Kasumi-1 (cell line): ENCODE results near the gene CAPN2.

Source experiments
- DNase-seq, 2 experiments: peaks; one replicate each; lab custom pipeline; 2025; lab: John Stamatoyannopoulos, UW

The CAPN2 gene

DNA sequence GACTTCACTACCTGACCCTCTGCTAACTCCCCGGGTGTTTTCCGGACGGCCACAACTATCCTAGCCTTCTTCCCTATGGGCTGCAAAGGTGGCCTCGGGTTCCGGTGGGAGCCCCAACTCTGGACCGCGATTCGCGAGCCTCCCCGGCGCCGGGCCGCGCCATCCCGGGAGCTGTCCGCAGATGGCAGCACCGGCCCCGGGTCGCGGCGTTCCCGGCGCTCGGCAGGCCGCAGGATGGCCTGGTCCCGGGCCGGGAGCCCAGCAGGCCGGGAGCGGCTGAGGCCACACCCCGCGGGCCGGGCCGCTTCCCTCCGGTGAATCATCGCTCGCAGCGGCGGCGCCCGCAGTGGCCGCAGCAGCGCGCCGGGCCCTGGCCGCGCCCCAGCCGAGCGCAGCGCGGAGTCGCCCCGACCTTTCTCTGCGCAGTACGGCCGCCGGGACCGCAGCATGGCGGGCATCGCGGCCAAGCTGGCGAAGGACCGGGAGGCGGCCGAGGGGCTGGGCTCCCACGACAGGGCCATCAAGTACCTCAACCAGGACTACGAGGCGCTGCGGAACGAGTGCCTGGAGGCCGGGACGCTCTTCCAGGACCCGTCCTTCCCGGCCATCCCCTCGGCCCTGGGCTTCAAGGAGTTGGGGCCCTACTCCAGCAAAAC is at the start of gene CAPN2:
Gene CAPN2, plus strand, starts transcription at position 346 of the 656 bp plus-strand sequence. Its CDS starts 102 bp downstream, at position 448.
- peak; percentile 23 to 40 for DNase-seq

GRCh38 chr1:223662943-223663342 is 49.4 kb upstream of the CAPN2 start:
- DNase-seq: peak in 1 of 2 experiments; percentile 28

GRCh38 chr1:223664106-223664505 is 48.2 kb upstream of the CAPN2 start:
- DNase-seq: no peak

DNA sequence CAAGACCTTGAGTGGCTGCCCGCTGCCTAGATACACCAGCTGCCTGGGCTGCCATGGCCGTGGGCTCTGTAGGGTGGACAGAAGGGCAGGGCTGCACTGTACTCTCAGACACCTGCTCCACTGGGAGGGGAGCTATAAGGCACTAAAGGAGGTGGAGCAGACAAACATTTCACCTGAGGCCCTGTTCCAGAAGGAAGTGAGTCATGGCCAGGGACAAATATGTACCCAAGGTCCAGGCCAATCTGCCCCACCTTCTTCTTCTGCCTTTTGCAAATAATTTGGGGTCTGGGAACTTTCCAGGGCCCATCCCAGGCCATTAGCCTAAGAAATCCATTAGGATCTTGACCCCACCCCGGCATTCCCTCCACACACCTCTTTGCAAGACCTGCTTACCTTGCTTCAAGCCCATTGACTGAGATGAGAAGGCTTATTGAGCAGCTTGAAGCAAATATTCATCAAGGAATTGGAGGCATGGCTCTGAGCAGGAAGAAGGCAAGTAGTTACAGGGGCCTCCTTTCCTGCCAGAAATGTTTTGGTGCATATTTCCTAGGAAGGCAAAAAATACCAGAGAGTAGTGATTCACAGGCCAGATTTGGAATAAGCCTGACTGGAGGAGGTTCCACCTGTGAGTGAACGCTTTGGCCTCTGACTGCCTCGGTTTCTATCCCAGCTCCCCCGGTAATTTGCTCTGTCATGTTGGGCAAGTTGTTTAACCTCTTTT is 46.6 kb upstream of the CAPN2 start, which contains the start of gene CAPN8:
Gene CAPN8, minus strand, starts transcription at position 110 of the 721 bp plus-strand sequence. Its CDS starts 55 bp downstream, at position 55.
- DNase-seq: no peak

DNA sequence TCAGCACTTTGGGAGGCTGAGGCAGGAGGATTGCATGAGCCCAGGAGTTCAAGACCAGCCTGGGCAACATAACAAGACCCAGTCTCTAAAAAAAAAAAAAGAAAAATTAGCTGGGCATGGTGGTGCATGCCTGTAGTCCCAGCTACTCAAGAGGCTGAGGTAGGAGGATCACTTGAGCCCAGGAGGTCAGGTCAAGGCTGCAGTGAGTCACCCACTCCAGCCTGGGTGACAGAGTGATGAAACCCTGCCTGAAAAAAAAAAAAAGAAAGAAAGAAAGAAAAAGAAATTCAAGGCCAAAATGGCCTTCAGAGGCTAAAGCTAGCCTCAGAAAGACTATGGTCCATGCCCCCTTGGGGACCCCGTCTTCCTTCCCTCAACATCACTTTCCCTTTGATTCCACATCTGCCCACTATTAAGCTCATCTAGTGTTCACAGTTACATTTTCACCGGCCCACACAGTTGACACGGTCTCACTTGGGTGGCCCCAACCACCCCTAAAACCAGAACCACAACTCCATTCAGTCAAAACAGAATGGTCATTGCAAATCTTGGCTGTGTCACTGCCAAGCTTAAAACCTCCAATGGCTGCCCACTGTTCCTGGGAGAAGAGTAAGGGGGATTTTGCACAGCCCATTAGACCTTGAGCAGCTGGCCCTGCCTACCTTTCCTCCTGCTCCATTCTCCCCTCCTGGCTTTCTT is 44.7 kb upstream of the CAPN2 start:
- DNase-seq: no peak

DNA sequence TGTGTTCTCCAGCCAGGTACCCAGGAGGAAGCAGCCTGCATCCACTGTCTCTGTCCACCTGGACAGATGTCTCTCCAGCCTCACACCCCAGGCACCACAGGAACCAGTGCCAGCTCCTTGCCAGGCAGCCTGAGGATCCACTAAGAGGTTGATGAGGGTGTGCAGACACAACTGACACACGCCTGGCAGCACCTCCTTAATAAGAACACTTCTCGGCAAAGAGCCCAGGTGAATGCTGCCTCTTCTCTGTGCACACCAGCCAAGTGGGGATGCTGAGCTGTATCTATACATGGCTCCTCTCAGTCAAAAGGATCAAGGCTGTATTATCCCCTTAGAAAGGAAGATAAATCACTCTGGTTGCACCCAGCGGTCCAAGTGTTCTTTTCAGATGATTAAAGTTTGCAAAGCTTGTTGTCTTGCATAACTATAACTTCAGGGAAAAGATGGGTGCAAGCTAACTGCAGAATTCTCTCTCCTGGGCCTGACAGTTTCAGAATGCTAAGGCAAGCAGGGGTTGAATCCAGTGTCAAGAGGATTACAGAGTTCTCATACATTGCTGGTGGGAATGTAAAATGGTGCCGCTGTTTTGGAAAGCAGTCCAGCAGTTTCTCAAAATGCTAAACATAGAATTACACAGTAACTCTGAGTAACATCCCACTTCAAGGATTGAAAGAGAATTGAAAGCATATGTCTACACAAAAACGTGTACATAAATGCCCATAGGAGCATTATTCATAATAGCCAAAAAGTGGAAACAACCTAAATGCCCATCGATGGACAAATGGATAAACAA is 43.1 kb upstream of the CAPN2 start:
- no peak for DNase-seq

DNA sequence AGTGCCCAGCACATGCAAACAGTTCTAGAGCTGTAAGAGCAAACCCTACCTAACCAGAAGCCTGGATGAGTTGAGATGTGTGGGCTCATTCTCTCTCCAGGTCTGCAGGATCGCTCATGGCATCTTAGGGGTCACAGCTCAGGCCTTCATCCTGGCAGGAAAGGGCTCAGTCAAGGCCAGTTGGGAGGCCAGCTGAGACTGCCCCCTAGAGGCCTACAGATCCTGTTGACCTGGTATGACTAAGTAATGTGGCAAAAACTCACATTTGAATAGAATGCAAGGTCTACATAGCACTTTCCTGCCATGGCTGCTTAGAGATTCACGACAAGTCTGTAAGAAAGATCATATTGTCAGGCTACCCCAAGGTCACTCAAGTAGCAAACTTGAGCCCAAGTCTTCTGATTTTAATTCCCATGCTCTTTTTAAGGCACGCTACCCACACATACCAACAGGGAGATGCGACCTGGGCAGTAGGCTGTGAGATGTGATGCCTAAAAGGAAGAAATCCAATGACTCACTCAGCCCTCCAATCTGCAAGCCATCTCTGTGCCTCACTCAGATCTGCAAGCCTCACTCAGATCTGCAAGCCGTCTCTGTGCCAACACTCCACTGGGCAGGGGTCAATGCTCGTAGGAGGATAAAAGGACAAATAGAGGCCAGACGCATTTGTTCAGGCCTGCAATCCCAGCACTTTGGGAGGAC is 41.7 kb upstream of the CAPN2 start:
- DNase-seq: no peak

DNA sequence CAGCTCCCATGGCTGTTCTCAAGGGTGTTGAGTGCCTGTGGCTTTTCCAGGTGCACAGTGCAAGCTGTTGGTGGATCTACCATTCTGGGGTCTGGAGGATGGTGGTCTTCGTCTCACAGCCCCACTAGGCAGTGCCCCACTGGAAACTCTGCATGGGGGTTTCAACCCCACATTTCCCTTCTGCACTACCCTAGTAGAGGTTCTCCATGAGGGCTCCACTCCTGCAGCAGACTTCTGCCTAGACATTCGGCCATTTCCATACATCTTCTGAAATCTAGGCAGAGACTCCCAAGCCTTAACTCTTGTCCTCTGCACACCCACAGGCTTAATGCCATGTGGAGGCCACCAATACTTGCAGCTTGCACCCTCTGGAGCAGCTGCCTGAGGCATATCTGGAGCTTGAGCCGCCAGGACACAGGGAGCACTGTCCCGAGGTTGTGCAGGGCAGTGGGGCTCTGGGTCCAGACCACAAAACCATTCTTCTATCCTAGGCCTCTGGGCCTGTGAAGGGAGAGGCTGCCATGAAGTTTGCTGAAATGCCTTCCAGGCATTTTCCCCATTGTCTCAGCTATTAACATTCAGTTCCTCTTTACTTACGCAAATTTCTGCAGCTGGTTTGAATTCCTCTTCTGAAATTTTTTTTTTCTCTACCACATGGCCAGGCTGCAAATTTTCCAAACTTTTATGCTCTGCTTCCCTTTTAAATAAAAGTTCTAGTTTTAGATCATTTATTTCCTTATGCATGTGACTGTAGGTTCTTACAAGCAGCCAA is 38.0 kb upstream of the CAPN2 start:
- DNase-seq: no peak

- no peak for DNase-seq
Observed at GRCh38 chr1:223678841-223679240, 33.5 kb upstream of the CAPN2 start.

DNA sequence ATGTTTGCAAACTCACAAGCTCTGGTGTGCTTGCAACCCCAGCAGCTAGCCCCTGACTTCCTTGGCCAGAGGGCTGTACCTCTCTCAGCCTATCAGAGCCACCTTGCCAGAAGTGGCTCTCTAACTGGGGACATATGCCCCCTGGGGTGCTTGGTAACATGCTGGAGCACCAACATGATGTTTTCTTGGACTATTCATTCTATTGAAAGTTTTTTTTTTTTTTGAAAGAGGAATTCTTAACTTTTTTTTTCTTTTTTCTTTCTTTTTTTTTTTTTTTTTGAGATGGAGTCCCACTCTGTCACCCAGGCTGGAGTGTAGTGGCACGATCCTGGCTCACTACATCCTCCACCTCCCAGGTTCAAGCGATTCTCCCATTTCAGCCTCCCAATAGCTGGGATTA is 32.2 kb upstream of the CAPN2 start:
- no peak for DNase-seq

DNA sequence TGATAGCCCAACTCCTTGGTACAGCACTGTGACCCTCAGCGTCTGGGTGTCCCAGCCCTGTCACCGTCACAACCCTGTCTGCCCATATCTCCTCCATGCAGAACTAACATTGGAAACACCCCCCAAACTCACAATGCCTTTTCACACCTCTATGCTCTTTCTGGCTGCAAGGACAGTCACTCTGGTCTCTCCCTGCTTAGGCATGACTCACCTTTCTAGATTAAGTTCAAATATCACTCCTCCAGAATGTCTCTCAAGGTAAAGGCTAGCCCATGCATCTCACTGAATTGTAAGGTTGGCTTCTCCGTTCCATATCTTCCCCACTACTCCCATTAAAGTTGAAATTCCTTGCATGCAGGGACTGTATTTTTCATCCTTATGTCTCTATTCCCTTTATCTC is 29.8 kb upstream of the CAPN2 start:
- DNase-seq: no peak

DNA sequence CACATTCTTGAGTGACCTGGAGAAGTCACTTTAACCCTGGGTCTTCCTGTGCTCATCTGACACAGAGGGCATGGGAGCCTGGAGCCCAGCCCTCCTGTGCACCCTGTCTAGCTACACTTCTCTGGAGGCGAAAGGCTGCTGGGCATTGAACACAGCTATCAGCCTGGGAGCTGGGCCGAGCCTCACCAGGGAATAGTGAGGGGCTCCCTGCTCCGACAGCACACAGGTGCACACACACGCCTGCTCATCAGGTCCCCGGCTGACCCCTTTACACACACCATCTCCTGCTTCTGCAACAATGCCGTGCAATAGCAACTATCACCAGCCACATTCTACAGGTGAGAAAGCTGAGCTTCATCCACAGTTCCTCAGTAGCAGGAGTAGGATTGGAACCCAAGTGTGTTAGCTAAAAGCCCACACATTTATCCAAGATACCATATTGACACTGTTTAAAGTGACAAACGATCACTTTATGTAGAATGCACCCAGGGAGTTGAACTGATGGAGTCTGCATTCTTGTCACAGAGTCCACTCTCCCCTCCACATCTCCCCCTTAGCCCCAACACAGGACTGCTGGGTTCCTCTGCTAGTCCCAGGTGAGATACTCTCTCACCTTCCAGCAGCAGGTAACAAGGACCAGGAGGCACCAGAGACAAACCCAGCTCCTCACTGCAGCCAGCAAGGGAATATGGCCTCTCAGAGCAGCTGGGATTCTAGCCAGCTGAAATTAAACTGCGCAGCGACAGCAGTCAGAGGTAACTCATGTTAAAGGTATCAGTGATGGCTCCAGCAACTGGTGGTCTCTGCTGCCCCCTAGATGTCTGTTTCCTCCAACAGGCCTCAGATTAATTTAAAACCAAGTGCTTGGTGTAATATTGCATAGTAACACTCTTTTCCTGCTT is 28.5 kb upstream of the CAPN2 start:
- DNase-seq: peak; percentile 42 to 54

DNA sequence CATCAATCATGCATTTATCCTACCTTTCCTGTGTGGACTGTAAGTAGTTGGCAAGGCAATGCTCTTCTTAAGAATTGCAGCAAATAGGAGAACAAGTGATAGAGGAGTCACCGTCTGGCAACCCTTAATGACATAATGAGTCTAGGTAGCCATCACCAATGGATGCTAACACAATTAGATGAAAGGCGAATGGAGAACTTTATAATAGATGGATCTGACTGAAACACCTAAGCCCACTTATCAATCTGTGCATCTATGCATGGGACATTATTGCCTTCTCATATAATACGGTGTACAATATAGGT is 27.9 kb upstream of the CAPN2 start:
- DNase-seq: no peak

DNA sequence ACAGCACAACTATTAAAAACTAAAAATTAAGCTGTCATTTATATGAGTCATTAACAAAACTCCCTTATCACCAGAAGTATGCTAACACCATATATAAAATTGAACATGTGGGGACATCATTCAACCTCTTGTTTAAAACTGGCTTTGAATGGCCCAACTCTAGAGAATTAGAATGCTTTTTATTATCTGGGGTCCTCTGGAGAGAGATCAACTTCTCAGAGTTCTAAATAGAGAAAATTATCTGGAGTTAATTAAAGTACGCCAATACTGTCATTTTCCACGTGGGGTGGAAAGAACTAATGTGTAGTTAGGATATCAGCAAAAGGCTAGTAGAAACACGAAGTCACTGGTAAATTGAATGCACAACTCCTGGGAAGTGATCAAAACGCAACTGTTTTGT is 21.2 kb upstream of the CAPN2 start:
- no peak for DNase-seq

DNA sequence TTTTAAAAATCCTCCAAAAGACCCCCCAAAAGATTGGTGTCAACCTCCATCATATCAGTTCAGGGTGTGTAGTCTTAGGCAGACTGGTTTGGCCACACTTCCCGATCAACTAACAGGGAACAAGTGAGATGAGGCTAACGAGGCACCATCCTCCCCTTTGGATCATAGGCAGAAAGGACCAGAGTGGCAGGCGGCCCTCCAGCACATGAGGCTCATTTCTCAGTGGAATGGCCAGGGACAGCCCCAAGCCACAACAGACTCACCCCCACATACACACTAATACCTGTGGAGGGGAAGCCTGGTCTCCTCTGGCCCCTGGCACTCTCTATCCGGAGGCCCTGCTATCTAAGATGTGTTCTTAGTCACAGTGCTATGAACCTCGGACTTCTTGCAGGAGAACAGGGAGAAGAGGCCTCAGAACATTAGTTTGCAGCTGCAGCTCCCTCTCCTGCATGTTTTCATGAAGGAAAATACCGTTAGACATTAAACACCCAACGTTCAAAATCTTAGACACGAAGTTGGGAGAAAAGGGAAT is 17.3 kb upstream of the CAPN2 start:
- no peak for DNase-seq

- DNase-seq: no peak
Observed at GRCh38 chr1:223695941-223696340, 16.4 kb upstream of the CAPN2 start.

DNA sequence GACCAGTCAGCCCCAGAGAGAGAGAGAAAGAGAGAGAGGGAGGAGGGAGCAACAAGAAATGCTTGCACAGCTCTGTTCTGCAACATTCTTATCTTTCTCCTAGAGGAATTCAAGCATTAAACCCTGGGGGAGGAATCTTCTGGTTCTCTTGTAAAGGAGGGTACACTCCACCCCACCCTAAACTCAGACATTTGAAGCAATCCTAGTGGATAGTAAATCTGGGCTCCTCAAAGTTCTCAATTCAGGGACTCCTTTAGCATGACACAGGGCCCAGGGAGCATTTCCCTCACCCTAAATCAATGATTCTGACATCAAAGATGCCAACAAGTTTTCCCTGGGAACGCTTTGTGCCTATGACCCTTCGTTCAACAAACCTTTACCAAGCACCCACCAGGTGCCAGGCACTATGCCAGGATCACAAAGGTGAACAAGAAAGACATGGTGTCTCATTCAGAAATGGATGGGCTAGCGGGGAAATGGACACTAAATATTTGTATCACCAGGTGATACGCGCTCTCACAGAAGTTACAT is 11.9 kb upstream of the CAPN2 start:
- no peak for DNase-seq

GRCh38 chr1:223700942-223701637 is 11.2 kb upstream of the CAPN2 start:
- DNase-seq: no peak
